GM21515 (cell line): Measurements from ENCODE around the gene LY6G5B.
"Not testable (repeated sequence)": the region's sequence is repeated elsewhere in the genome, so short reads cannot be mapped to it uniquely, and the experiment has no call there.

Source experiments
- ATAC-seq: cut with Tn5 transposase; IDR thresholded peaks from one replicate; pipeline ENCODE4 v1.9.1; 2021; ENCODE audit not compliant: unreplicated experiment

Gene LY6G5B

GRCh38 chr6:31690231-31691077 lies 20.7 kb downstream of the LY6G5B start:
- ATAC-seq = no peak

GRCh38 chr6:31691078-31691463 lies 21.3 kb downstream of the LY6G5B start:
- no peak for ATAC-seq

GRCh38 chr6:31691564-31692108 lies 21.9 kb downstream of the LY6G5B start:
- no peak for ATAC-seq

- no peak for ATAC-seq
Observed at GRCh38 chr6:31692353-31692752, 22.6 kb downstream of the LY6G5B start.

GRCh38 chr6:31692886-31693285 lies 23.1 kb downstream of the LY6G5B start:
- ATAC-seq = no peak

GRCh38 chr6:31693535-31693934 lies 23.8 kb downstream of the LY6G5B start:
- ATAC-seq = no peak

GRCh38 chr6:31697555-31697954 lies 27.8 kb downstream of the LY6G5B start:
- no peak for ATAC-seq

GRCh38 chr6:31700740-31701401 lies 31.1 kb downstream of the LY6G5B start:
- no peak for ATAC-seq

- ATAC-seq = no peak
Observed at GRCh38 chr6:31701666-31702404, 32.1 kb downstream of the LY6G5B start.

GRCh38 chr6:31702405-31702818 lies 32.6 kb downstream of the LY6G5B start:
- no peak for ATAC-seq

GRCh38 chr6:31702819-31703716 lies 33.3 kb downstream of the LY6G5B start, which contains the start of gene ABHD16A:
TSS of gene ABHD16A (minus strand) at chr6:31703324. CDS start at chr6:31703281, 43 bp downstream.
- ATAC-seq = peak; percentile 71

- no peak for ATAC-seq
Observed at GRCh38 chr6:31705931-31706330, 36.2 kb downstream of the LY6G5B start.

- no peak for ATAC-seq
Observed at GRCh38 chr6:31706599-31706998, 36.8 kb downstream of the LY6G5B start, which contains the start of gene LY6G6F. TSS of gene LY6G6F (plus strand) at chr6:31706866. CDS start at chr6:31706907, 41 bp downstream.

GRCh38 chr6:31707701-31708100 lies 37.9 kb downstream of the LY6G5B start:
- ATAC-seq = no peak

GRCh38 chr6:31708224-31708623 lies 38.4 kb downstream of the LY6G5B start:
- no peak for ATAC-seq

- not testable (repeated sequence) for ATAC-seq
Observed at GRCh38 chr6:31709157-31709556, 39.4 kb downstream of the LY6G5B start.

- no peak for ATAC-seq
Observed at GRCh38 chr6:31710523-31711219, 40.9 kb downstream of the LY6G5B start.

GRCh38 chr6:31711233-31711632 lies 41.5 kb downstream of the LY6G5B start:
- no peak for ATAC-seq

GRCh38 chr6:31712296-31712695 lies 42.5 kb downstream of the LY6G5B start:
- ATAC-seq = no peak

GRCh38 chr6:31713465-31713864 lies 43.7 kb downstream of the LY6G5B start:
- ATAC-seq = no peak
